ENCODE results near the gene NEB.

NEB gene, protein sequence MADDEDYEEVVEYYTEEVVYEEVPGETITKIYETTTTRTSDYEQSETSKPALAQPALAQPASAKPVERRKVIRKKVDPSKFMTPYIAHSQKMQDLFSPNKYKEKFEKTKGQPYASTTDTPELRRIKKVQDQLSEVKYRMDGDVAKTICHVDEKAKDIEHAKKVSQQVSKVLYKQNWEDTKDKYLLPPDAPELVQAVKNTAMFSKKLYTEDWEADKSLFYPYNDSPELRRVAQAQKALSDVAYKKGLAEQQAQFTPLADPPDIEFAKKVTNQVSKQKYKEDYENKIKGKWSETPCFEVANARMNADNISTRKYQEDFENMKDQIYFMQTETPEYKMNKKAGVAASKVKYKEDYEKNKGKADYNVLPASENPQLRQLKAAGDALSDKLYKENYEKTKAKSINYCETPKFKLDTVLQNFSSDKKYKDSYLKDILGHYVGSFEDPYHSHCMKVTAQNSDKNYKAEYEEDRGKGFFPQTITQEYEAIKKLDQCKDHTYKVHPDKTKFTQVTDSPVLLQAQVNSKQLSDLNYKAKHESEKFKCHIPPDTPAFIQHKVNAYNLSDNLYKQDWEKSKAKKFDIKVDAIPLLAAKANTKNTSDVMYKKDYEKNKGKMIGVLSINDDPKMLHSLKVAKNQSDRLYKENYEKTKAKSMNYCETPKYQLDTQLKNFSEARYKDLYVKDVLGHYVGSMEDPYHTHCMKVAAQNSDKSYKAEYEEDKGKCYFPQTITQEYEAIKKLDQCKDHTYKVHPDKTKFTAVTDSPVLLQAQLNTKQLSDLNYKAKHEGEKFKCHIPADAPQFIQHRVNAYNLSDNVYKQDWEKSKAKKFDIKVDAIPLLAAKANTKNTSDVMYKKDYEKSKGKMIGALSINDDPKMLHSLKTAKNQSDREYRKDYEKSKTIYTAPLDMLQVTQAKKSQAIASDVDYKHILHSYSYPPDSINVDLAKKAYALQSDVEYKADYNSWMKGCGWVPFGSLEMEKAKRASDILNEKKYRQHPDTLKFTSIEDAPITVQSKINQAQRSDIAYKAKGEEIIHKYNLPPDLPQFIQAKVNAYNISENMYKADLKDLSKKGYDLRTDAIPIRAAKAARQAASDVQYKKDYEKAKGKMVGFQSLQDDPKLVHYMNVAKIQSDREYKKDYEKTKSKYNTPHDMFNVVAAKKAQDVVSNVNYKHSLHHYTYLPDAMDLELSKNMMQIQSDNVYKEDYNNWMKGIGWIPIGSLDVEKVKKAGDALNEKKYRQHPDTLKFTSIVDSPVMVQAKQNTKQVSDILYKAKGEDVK (N-terminal part only)

DNA sequence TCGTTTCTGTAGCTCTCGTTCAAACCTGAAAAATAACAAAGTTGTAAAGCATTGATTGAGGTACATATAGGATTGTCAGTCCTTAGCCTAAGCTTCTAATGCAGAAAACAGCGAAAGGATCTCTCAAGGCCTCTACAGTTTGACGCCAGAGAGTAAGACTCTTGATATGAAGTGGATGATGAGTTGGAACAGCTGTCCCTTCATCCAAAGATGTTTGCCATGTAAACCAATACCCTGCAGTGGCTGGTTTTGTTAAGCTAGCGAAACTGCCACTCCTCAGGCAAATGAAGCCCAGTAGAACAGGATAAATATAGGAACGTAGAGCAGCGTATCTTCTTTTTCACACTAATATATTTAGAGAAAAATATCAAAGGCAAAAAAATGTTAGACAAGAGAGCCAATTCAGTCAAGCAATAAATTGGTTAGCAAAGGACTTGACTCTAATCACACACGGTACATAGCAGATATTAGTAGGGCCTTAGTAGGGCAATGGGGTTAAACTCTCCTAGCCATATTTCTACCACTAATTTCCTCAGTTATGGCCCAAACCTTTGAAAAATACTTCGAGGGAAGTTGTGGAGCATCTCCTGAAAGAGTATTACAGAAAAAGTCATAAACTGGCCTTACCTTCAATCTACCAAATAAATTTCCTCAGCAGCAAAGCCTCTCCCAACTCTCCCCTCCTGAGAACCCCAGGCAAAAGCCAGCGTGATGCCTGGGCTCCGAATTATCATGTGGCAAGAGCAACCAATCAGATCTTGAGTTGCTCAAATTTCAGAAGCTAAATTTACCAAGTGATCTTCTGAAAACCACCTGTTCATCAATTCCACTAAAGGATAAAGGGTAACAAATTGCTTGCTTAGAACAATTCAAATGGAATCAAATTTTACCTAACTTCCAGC is at the start of gene NEB:
Gene NEB, minus strand, starts transcription at position 706 of the 902 bp plus-strand sequence. CDS start 1,320 bp downstream, outside the sequence.
- TF ChIP-seq, protein P1, sequence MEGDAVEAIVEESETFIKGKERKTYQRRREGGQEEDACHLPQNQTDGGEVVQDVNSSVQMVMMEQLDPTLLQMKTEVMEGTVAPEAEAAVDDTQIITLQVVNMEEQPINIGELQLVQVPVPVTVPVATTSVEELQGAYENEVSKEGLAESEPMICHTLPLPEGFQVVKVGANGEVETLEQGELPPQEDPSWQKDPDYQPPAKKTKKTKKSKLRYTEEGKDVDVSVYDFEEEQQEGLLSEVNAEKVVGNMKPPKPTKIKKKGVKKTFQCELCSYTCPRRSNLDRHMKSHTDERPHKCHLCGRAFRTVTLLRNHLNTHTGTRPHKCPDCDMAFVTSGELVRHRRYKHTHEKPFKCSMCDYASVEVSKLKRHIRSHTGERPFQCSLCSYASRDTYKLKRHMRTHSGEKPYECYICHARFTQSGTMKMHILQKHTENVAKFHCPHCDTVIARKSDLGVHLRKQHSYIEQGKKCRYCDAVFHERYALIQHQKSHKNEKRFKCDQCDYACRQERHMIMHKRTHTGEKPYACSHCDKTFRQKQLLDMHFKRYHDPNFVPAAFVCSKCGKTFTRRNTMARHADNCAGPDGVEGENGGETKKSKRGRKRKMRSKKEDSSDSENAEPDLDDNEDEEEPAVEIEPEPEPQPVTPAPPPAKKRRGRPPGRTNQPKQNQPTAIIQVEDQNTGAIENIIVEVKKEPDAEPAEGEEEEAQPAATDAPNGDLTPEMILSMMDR (IDR thresholded peaks at IDR 0.05; ENCODE audit: low read depth, low read length): no peak
- H3K4me3 ChIP-seq (ENCODE audit: low read depth, low read length): 0 out of 2 replicates have a peak within 1 kb of the TSS, but pooled peaks have one; percentile 1

DNA sequence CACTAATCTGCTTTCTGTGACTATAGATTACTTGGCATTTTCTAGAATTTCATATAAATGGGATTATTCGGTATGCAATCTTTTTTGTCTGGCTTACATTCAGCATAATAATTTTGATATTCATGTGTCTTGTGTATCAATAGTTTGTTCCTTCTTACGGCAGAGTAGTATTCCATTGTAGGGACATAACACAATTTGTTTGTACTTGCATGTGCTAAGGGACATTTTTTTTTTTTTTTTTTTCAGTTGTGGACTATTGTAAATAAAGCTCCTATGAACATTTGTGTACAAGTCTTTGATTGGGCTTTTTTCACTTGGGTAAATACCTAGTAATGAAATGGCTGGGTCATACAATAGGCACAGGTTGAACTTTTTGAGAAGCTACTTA is 48.9 kb upstream of the NEB start:
- no peak overlapping the region for H3K4me3 ChIP-seq (ENCODE audit: low read depth, low read length)
- TF ChIP-seq, protein P1 (IDR thresholded peaks at IDR 0.05; ENCODE audit: low read depth, low read length): no peak

DNA sequence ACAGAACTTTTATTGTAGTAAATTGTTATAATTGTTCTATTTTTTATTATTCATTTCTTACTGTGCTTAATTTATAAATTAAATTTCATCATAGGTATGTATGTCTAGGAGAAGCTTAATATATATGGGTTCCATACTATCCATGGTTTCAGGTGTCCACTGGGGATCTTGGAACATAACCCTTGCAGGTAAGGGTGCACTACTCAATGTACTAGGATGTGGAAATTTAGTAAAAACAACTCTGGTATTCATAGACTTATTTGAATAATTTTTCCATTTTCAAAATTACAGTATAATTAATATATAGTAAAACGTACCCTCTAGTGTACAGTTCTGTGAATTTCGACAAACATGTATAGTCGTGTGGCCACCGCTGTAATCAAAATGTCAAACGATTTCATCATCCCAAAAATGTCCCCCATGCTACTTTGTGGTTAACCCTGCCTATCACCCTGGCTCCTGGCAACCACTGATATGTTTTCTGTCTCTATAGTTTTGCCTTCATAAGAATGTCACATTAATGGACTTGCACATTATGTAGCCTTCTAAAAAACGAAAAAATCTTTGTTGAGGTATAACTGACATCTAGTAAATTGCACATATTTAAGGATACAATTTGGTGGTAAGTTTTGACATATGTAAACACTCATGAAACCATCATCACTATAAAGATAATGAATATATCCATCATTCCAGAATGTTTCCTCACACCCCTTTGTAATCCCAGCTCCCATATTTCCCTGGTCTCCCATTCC is 48.3 kb upstream of the NEB start:
- TF ChIP-seq, protein P1 (IDR thresholded peaks at IDR 0.05; ENCODE audit: low read depth, low read length): no peak

DNA sequence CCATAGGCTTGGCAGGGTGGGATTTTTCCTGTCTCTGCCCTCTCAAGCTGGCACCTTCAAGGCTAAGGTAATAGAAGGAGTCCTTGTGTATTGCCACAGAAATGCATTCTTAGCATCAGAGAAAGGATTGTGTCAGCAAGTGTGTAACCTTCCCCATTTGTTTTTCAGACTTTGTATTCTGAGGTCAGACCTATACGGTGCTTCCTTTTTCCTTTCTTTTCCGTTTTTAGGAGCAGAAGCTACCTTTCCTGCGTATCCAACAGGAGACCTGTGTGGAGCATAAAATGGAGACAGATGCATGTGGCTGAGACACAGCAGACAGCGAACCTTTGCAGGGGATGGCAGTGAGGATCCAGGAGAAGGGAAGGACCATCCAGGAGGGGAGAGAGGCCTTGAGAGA is 47.4 kb upstream of the NEB start:
- TF ChIP-seq, protein P1 (IDR thresholded peaks at IDR 0.05; ENCODE audit: low read depth, low read length): no peak
- H3K4me3 ChIP-seq (ENCODE audit: low read depth, low read length): no peak overlapping the region

More for the DNA sequence above, 48.3 kb upstream of the NEB start:
- H3K4me3 ChIP-seq (ENCODE audit: low read depth, low read length): no peak overlapping the region

DNA sequence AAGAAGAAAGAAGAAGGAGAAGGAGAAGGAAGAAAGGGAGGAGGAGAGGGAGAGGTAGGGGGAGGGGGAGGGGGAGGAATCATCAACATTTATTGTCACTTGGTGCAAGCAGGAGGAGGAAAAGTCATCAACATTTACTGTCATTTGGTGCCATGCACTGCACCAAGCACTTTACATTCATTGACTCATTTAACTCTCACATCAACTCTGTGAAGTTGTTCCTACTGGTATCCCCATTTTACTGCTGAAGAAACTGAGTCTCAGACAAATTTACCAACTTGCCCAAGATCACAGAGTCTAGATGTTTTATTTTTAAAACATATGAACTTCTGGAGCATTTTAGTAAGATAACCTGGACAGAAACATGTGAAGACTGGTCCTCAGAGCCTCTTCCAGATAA is 46.7 kb upstream of the NEB start:
- no peak overlapping the region for H3K4me3 ChIP-seq (ENCODE audit: low read depth, low read length)
- TF ChIP-seq, protein P1 (IDR thresholded peaks at IDR 0.05; ENCODE audit: low read depth, low read length): no peak

DNA sequence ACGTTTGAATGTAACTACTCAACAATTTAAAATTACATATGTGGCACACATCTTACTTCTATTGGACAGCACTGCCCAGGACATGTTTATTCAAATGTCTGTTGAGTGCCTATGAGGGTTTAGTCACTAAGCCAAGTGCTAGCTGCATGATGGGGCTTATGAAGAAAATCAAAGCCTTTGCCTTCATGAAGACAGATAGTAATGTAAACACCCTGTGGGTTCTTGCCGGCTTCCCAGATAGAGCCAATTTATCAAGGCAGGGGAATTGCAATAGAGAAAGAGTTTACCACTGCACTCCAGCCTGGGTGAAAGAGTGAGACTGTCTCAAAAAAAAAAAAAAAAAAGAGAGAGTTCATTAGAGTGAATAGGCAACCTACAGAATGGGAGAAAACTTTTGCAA is 43.7 kb upstream of the NEB start:
- no peak overlapping the region for H3K4me3 ChIP-seq (ENCODE audit: low read depth, low read length)

More for the DNA sequence above, 43.7 kb upstream of the NEB start:
- TF ChIP-seq, protein P1 (IDR thresholded peaks at IDR 0.05; ENCODE audit: low read depth, low read length): no peak

Measured in WI38 (cell line).